ENCODE results near the gene KDELR1.
A peak's percentile ranks its signal among the peaks of the same experiment; 100 is the strongest.

Gene KDELR1

GRCh38 chr19:48341515-48342413, 49.6 kb downstream of the KDELR1 start:
- no peak for FAIRE-seq

- FAIRE-seq = no peak
Observed at GRCh38 chr19:48340995-48341394, 50.4 kb downstream of the KDELR1 start.

GRCh38 chr19:48338802-48339503, 52.4 kb downstream of the KDELR1 start:
- FAIRE-seq = no peak

GRCh38 chr19:48338253-48338755, 53.0 kb downstream of the KDELR1 start:
- no peak for FAIRE-seq

- FAIRE-seq = no peak
Observed at GRCh38 chr19:48333467-48334384, 57.6 kb downstream of the KDELR1 start.

GRCh38 chr19:48332662-48333466, 58.5 kb downstream of the KDELR1 start:
- peak; percentile 96 for FAIRE-seq

Measured in A204.1 (cell line).